Measurements from ENCODE around the gene LRRC3B.

DNA sequence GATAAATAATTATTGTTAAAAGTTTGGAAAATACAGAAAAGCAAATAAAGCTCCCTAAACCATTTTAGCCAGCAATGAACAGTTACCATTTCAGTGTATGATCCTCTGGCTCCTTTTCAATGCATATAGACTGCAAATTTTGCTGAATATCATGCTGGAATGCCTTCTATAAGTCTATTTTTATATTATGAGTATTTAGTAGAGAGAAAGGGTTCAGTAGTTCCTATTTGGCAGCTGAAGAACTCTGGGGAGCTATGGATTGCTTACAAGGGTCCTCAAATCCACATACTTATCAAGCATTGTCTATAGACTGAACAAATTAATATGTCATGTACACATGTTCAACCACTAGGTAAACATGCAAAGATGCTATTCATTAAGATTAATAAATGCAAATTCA, 46.1 kb downstream of the LRRC3B start:
- TF ChIP-seq CTCF (IDR thresholded peaks at IDR 0.05; ENCODE audit: low read depth, low read length, missing input control) (no peak), ATF3 (IDR thresholded peaks at IDR 0.05) (no peak), EGR1 (IDR thresholded peaks at IDR 0.05; ENCODE audit: low read depth in 2 of 2) (no peak), JUND (IDR thresholded peaks at IDR 0.05) (no peak), REST (IDR thresholded peaks at IDR 0.05) (no peak), TAF1 (conservative IDR thresholded peaks at IDR 0.05) (no peak), RAD21 (IDR thresholded peaks at IDR 0.05) (no peak), RXRA (IDR thresholded peaks at IDR 0.05) (no peak), GABPA (IDR thresholded peaks at IDR 0.05 in 1 of 2, conservative IDR thresholded peaks at IDR 0.05 in 1 of 2) (no peak), YY1 (IDR thresholded peaks at IDR 0.05) (no peak)
- TF ChIP-seq, protein P1, sequence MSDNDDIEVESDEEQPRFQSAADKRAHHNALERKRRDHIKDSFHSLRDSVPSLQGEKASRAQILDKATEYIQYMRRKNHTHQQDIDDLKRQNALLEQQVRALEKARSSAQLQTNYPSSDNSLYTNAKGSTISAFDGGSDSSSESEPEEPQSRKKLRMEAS (IDR thresholded peaks at IDR 0.05): no peak
